Nephron progenitor cell (in vitro differentiated cells): Measurements from ENCODE around the gene SUN3.
"Not testable (repeated sequence)": the region's sequence is repeated elsewhere in the genome, so short reads cannot be mapped to it uniquely, and the experiment has no call there.

Experiments used
- DNase-seq: peaks from one replicate; pipeline ENCODE4 v3.0.0; 2021
- H3K27ac Mint-ChIP-seq: 2 replicates; pipeline ENCODE4 v1.8.0; 2021; ENCODE audit warnings: mild to moderate bottlenecking, moderate library complexity, mixed read lengths
- H3K27me3 Mint-ChIP-seq: 2 replicates; pipeline ENCODE4 v1.8.0; 2021; ENCODE audit warnings: mild to moderate bottlenecking, low read depth, mixed read lengths; ENCODE audit not compliant: poor library complexity
- H3K36me3 Mint-ChIP-seq: 2 replicates; pipeline ENCODE4 v1.8.0; 2021; ENCODE audit warnings: low read depth, mixed read lengths
- H3K4me1 Mint-ChIP-seq: 2 replicates; pipeline ENCODE4 v1.8.0; 2021; ENCODE audit warnings: mixed read lengths
- H3K4me3 Mint-ChIP-seq: 2 replicates; pipeline ENCODE4 v1.8.0; 2021; ENCODE audit warnings: mild to moderate bottlenecking, moderate library complexity, mixed read lengths
- H3K9me3 Mint-ChIP-seq: 2 replicates; pipeline ENCODE4 v1.8.0; 2021; ENCODE audit warnings: mild to moderate bottlenecking, moderate library complexity, mixed read lengths
- TF ChIP-seq, protein P1 (sequence below): fragments of 200-600 bp; sonication (generic); IDR thresholded peaks from 2 replicates; pipeline ENCODE4 v1.5.0; 2021; ENCODE audit warnings: antibody characterized with exemption

Gene SUN3

GRCh38 chr7:48009257-48009656 lies 19.6 kb downstream of the SUN3 start:
- TF ChIP-seq, protein P1, sequence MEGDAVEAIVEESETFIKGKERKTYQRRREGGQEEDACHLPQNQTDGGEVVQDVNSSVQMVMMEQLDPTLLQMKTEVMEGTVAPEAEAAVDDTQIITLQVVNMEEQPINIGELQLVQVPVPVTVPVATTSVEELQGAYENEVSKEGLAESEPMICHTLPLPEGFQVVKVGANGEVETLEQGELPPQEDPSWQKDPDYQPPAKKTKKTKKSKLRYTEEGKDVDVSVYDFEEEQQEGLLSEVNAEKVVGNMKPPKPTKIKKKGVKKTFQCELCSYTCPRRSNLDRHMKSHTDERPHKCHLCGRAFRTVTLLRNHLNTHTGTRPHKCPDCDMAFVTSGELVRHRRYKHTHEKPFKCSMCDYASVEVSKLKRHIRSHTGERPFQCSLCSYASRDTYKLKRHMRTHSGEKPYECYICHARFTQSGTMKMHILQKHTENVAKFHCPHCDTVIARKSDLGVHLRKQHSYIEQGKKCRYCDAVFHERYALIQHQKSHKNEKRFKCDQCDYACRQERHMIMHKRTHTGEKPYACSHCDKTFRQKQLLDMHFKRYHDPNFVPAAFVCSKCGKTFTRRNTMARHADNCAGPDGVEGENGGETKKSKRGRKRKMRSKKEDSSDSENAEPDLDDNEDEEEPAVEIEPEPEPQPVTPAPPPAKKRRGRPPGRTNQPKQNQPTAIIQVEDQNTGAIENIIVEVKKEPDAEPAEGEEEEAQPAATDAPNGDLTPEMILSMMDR = no peak
- H3K36me3 Mint-ChIP-seq = no peaks in the 10 kb centered on the region
- peak overlapping the region; percentile 7 for H3K27ac Mint-ChIP-seq
- no peaks in the 10 kb centered on the region for H3K27me3 Mint-ChIP-seq
- H3K4me1 Mint-ChIP-seq = peaks cover 11% of the 10 kb centered on the region
- no peaks in the 10 kb centered on the region for H3K9me3 Mint-ChIP-seq
- H3K4me3 Mint-ChIP-seq = no peak overlapping the region
- DNase-seq = no peak

- no peak for DNase-seq
- Mint-ChIP-seq H3K36me3 (peaks cover 7% of the 10 kb centered on the region), H3K9me3 (peaks cover 19% of the 10 kb centered on the region), H3K27me3 (no peaks in the 10 kb centered on the region), H3K27ac (no peak overlapping the region), H3K4me3 (no peak overlapping the region), H3K4me1 (peaks cover 14% of the 10 kb centered on the region)
- TF ChIP-seq, protein P1 = no peak
These were observed 22.0 kb downstream of the SUN3 start for GRCh38 chr7:48006866-48007265.

- Mint-ChIP-seq H3K4me1 (peaks cover 14% of the 10 kb centered on the region), H3K4me3 (no peak overlapping the region), H3K27ac (peak overlapping the region; percentile 47), H3K27me3 (peaks cover 2% of the 10 kb centered on the region), H3K36me3 (peaks cover 7% of the 10 kb centered on the region), H3K9me3 (peaks cover 27% of the 10 kb centered on the region)
- no peak for DNase-seq
- TF ChIP-seq, protein P1 = no peak
These were observed 24.3 kb downstream of the SUN3 start for GRCh38 chr7:48004638-48005037.

- Mint-ChIP-seq H3K4me1 (peaks cover 14% of the 10 kb centered on the region), H3K4me3 (no peak overlapping the region), H3K36me3 (peaks cover 7% of the 10 kb centered on the region), H3K9me3 (peaks cover 27% of the 10 kb centered on the region), H3K27me3 (peaks cover 2% of the 10 kb centered on the region), H3K27ac (no peak overlapping the region)
- TF ChIP-seq, protein P1 = no peak
- DNase-seq = no peak
These were observed 24.9 kb downstream of the SUN3 start for GRCh38 chr7:48004032-48004431.

DNA sequence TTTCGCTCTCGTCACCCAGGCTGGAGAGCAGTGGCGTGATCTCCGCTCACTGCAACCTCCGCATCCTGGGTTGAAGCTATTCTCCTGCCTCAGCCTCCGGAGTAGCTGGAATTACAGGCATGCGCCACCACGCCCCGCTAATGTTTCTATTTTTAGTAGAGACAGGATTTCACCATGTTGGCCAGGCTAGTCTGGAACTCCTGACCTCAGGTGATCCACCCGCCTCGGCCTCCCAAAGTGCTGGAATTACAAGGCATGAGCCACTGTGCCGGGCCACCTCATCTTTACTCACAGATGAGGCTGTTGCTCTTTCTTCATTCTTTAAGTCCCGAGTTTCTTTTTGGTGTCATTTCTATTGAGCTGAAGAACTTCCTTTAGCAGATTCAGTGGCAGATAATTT lies 28.7 kb downstream of the SUN3 start:
- H3K27me3 Mint-ChIP-seq, H3K36me3 Mint-ChIP-seq, H3K4me3 Mint-ChIP-seq, DNase-seq, H3K27ac Mint-ChIP-seq: not testable (repeated sequence)
- Mint-ChIP-seq H3K9me3 (peaks cover 27% of the 10 kb centered on the region), H3K4me1 (peaks cover 12% of the 10 kb centered on the region)

DNA sequence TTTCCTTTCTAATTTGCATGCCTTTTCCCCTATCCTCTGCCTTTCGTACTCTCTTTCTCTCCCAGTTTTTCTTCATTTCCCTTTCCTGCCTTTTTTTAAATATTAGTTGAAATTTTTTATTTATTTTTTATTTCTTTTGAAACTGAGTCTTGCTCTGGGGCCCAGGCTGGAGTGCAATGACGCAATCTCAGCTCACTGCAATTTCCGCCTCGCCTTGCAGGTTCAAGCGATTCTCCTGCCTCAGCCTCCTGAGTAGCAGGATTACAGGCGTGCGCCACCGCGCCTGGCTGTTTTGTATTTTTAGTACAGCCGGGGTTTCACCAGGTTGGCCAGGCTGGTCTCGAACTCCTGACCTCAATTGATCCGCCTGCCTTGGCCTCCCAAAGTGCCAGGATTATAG lies 29.5 kb downstream of the SUN3 start:
- no peak for DNase-seq
- Mint-ChIP-seq H3K36me3 (peaks cover 7% of the 10 kb centered on the region), H3K4me1 (peaks cover 5% of the 10 kb centered on the region), H3K4me3 (no peak overlapping the region), H3K27ac (no peak overlapping the region), H3K27me3 (peaks cover 2% of the 10 kb centered on the region), H3K9me3 (peaks cover 27% of the 10 kb centered on the region)
- TF ChIP-seq, protein P1 = no peak
